ENCODE measurements around the gene USP9Y.

Gene USP9Y

DNA sequence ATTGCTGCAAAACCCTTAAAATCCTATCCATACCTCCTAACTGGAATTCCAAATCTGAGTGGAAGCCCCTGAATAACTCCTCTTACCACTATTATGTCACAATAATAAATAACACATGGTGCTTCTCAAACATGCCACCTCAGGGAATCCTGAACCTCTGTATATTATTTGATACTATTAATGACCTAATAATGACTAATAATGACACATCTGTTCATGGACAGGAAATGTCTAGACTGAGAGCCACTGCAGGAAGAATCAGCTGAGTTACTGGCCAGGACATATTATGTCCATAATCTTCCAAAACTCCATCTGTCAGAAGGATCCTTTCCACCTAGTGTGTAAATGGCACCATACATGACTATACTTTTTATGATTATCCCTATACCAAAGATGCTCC, 195.9 kb downstream of the USP9Y start:
- no peak for TF ChIP-seq CTCF (IDR thresholded peaks at IDR 0.05; ENCODE audit: unreplicated experiment in 3 of 3)
- H3K9me3 Mint-ChIP-seq: no peaks in the 10 kb centered on the region
- no peaks in the 10 kb centered on the region for H3K36me3 Mint-ChIP-seq (ENCODE audit: low read depth)
- no peaks in the 10 kb centered on the region for H3K4me1 Mint-ChIP-seq
- no peaks in the 10 kb centered on the region for H3K27me3 Mint-ChIP-seq (ENCODE audit: low read depth)
- no peak overlapping the region for H3K27ac Mint-ChIP-seq
- H3K4me3 Mint-ChIP-seq: no peak overlapping the region

DNA sequence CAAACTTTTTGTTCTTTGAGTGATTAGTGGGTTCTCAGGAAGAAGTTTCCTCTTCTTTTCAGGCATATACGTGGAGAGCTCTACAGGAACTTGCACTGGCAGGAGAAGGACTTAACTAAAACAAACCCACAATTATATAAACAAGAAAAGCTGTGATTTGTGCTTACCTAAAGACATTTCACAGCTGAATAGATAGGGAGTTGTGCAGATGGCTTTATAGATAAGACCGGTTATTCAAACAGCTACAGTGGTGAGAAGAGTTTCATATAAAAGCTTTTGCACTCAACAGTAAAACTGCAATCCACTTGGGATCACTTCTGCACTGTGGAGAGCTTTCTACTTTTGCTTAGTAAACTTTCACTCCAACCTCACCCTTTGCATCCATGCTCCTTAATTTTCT, 197.6 kb downstream of the USP9Y start:
- TF ChIP-seq CTCF (IDR thresholded peaks at IDR 0.05; ENCODE audit: unreplicated experiment in 3 of 3): no peak
- H3K4me3 Mint-ChIP-seq: no peak overlapping the region
- no peak overlapping the region for H3K27ac Mint-ChIP-seq
- no peaks in the 10 kb centered on the region for H3K4me1 Mint-ChIP-seq
- H3K27me3 Mint-ChIP-seq (ENCODE audit: low read depth): no peaks in the 10 kb centered on the region
- H3K9me3 Mint-ChIP-seq: no peaks in the 10 kb centered on the region
- no peaks in the 10 kb centered on the region for H3K36me3 Mint-ChIP-seq (ENCODE audit: low read depth)

DNA sequence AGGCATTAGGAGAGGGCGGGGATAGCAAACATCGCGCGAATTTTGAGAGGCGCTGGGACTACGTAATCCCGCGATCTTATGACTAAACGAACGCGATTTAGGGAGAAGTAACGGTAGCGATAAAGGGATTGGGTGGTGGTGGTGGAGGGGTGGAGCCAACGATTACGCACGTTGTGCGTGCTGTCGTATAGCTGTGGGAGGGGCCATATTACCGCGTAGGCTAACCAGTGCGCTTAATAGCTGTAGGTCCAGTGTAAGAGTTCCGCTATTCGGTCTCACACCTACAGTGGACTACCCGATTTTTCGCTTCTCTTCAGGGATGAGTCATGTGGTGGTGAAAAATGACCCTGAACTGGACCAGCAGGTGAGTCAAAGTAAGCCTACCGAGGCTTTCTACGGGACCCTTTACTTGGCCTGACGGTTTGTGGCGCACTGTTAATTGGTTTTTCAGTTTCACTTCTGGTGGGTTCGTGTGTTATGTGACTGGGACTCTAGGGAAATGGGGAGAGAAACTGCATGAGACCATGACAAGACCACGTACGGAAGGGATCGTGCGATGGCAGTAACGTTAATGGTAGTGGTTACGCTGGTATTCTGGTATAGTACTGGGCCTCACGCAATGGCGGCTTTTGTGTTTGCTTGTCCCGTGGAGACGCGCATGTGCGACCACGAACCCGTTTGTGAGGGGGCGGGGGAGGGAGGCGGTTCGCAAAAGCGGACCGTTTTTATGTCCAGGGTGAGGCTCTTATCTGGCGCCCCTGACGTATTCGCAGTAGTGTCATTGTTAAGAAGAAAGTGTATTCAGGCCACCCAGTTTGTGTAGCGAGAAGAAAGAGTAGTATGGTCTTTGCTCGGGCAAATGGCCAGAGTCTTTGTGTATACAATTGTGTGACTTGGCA, 203.8 kb downstream of the USP9Y start, which contains the start of gene DDX3Y:
TSS of gene DDX3Y (plus strand) at position 251 of the 899 bp plus-strand sequence. CDS start at position 320, 69 bp downstream.
- Mint-ChIP-seq H3K27ac (no peak within 1 kb of the TSS), H3K9me3 (no peaks in the 10 kb centered on the region), H3K4me3 (no peak within 1 kb of the TSS), H3K4me1 (no peaks in the 10 kb centered on the region), H3K36me3 (ENCODE audit: low read depth) (no peaks in the 10 kb centered on the region), H3K27me3 (ENCODE audit: low read depth) (no peaks in the 10 kb centered on the region)
- no peak for TF ChIP-seq CTCF (IDR thresholded peaks at IDR 0.05; ENCODE audit: unreplicated experiment in 3 of 3)

DNA sequence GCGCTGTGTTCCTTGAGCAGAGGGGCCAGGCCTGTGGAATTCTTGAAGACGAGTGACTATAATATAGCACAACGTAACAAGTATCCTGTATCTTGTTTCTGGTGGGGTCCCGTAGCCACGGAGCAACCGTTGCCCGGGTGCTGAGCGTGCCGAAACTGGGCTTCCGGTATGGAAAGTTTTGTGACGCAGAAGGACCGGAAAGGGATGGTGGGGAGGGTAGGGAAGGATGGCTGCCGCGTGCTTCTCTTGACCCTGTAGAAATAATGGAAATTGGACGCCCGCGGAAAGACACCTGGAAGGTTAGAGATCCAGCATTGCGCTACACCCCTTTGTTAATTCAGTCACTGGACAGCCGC, 204.5 kb downstream of the USP9Y start:
- Mint-ChIP-seq H3K27me3 (ENCODE audit: low read depth) (no peaks in the 10 kb centered on the region), H3K9me3 (no peaks in the 10 kb centered on the region), H3K4me3 (no peak overlapping the region), H3K4me1 (no peaks in the 10 kb centered on the region), H3K27ac (no peak overlapping the region), H3K36me3 (ENCODE audit: low read depth) (no peaks in the 10 kb centered on the region)
- TF ChIP-seq CTCF (IDR thresholded peaks at IDR 0.05; ENCODE audit: unreplicated experiment in 3 of 3): no peak

DNA sequence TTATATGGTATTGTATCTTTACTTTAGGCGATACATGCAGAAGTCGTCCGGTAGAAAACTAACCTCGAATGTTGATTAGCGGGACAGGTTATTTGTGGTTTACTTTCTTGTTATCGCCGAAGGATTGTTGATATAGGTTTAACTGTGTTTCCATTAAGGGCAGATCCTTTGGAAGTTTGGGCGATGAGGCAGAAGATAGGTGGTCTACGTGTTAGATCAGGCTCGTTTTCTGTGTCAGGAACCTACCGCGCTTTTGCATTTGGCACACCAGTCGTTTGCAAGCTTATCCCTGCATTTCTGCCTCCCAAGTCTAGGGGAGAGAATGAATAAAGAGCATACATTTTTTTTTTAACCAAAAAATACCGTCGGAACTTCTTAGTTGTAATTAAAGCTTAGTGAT, 204.9 kb downstream of the USP9Y start:
- no peaks in the 10 kb centered on the region for H3K36me3 Mint-ChIP-seq (ENCODE audit: low read depth)
- H3K9me3 Mint-ChIP-seq: no peaks in the 10 kb centered on the region
- no peaks in the 10 kb centered on the region for H3K27me3 Mint-ChIP-seq (ENCODE audit: low read depth)
- TF ChIP-seq CTCF (IDR thresholded peaks at IDR 0.05; ENCODE audit: unreplicated experiment in 3 of 3): no peak
- H3K4me3 Mint-ChIP-seq: no peak overlapping the region
- no peaks in the 10 kb centered on the region for H3K4me1 Mint-ChIP-seq
- H3K27ac Mint-ChIP-seq: no peak overlapping the region
